Measurements from ENCODE around the gene HIRA.

HIRA gene

DNA sequence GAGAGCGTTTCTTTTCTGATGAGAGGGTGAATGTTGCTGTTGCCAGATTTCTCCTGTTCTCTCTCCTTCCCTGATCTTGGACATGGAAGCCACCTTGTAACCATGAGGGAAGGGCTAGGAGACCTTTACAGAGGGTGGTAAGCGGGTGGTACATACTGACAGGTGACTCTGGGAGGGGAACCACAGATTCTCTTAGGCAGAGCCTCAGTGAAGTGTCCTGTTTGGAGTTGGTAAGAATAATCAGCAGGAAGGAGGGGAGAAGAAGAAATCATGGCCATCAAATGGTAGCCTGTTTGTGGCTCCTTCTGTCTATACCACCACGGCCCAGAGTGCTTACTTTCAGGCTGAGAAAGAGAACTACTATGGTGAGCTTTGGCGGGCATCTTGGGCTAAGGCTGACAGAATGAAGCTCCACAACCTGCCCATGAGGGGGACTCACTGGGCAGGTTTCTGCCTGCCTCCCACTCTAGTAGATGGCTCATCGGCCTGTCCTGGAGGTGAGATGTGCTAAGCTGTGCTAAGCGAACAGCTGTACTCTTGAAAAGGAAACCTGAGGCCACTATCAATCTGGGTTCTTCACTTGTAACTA, 84.8 kb downstream of the HIRA start:
- ATAC-seq (ENCODE audit: insufficient read depth, low read depth) = no peak
- H3K9me3 ChIP-seq (ENCODE audit: insufficient read depth, low read length, severe bottlenecking) = no peaks in the 10 kb centered on the region
- H3K27ac ChIP-seq (ENCODE audit: low read length) = no peak overlapping the region
- H3K36me3 ChIP-seq (ENCODE audit: insufficient read depth, low read length) = peaks cover 95% of the 10 kb centered on the region
- H3K9ac ChIP-seq (ENCODE audit: low read depth, low read length) = no peak overlapping the region
- no peaks in the 10 kb centered on the region for H3K27me3 ChIP-seq (ENCODE audit: insufficient read depth, low read length, poor library complexity)
- H3K4me2 ChIP-seq (ENCODE audit: insufficient read depth, low read length) = no peak overlapping the region
- TF ChIP-seq EZH2 (IDR thresholded peaks at IDR 0.05; ENCODE audit: borderline replicate concordance, low read depth, low read length, severe bottlenecking) = no peak
- TF ChIP-seq, protein P1, sequence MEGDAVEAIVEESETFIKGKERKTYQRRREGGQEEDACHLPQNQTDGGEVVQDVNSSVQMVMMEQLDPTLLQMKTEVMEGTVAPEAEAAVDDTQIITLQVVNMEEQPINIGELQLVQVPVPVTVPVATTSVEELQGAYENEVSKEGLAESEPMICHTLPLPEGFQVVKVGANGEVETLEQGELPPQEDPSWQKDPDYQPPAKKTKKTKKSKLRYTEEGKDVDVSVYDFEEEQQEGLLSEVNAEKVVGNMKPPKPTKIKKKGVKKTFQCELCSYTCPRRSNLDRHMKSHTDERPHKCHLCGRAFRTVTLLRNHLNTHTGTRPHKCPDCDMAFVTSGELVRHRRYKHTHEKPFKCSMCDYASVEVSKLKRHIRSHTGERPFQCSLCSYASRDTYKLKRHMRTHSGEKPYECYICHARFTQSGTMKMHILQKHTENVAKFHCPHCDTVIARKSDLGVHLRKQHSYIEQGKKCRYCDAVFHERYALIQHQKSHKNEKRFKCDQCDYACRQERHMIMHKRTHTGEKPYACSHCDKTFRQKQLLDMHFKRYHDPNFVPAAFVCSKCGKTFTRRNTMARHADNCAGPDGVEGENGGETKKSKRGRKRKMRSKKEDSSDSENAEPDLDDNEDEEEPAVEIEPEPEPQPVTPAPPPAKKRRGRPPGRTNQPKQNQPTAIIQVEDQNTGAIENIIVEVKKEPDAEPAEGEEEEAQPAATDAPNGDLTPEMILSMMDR (IDR thresholded peaks at IDR 0.05; ENCODE audit: borderline replicate concordance, extremely low read depth, low read length, poor library complexity, severe bottlenecking) = no peak
- DNase-seq = no peak
- H3K79me2 ChIP-seq (ENCODE audit: insufficient read depth, low read length) = 0 out of 2 replicates have a peak, but pooled peaks cover 2% of the 10 kb centered on the region
- no peaks in the 10 kb centered on the region for H3K4me1 ChIP-seq (ENCODE audit: insufficient read depth, low read length)
- H2AFZ ChIP-seq (ENCODE audit: low read depth, low read length) = no peak overlapping the region
- H3K4me3 ChIP-seq (ENCODE audit: low read depth in 1 of 2, low read length in 2 of 2) = no peak overlapping the region
- no peaks in the 10 kb centered on the region for H4K20me1 ChIP-seq (ENCODE audit: insufficient read depth, low read length)

DNA sequence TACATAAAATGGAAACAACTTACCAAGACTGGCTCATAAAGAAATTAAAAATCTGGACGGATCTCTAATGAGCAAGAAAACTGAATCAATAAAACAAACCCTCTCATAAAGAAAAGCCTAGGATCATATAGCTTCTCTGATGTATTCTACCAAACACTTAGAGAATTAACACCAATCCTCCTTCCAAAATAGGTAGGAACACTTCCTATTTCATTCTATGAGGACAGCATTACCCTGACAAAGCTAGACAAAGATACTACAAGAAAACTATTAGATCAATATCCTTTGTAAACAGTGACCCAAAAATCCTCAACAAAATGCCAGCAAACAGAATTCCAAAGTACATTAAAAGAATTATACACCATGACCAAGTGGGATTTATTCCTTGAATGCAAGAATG, 87.1 kb downstream of the HIRA start:
- Histone ChIP-seq H3K4me1 (ENCODE audit: insufficient read depth, low read length) (no peaks in the 10 kb centered on the region), H3K27ac (ENCODE audit: low read length) (no peak overlapping the region), H3K4me3 (ENCODE audit: low read depth in 1 of 2, low read length in 2 of 2) (no peak overlapping the region), H3K79me2 (ENCODE audit: insufficient read depth, low read length) (peaks cover 5% of the 10 kb centered on the region; the same call in 1 of the 2 replicates), H3K9me3 (ENCODE audit: insufficient read depth, low read length, severe bottlenecking) (no peaks in the 10 kb centered on the region), H3K4me2 (ENCODE audit: insufficient read depth, low read length) (no peak overlapping the region), H3K27me3 (ENCODE audit: insufficient read depth, low read length, poor library complexity) (no peaks in the 10 kb centered on the region), H3K9ac (ENCODE audit: low read depth, low read length) (no peak overlapping the region), H3K36me3 (ENCODE audit: insufficient read depth, low read length) (peaks cover 95% of the 10 kb centered on the region), H4K20me1 (ENCODE audit: insufficient read depth, low read length) (no peaks in the 10 kb centered on the region), H2AFZ (ENCODE audit: low read depth, low read length) (no peak overlapping the region)
- TF ChIP-seq, protein P1 (IDR thresholded peaks at IDR 0.05; ENCODE audit: borderline replicate concordance, extremely low read depth, low read length, poor library complexity, severe bottlenecking) = no peak
- no peak for TF ChIP-seq EZH2 (IDR thresholded peaks at IDR 0.05; ENCODE audit: borderline replicate concordance, low read depth, low read length, severe bottlenecking)
- DNase-seq = no peak
- ATAC-seq (ENCODE audit: insufficient read depth, low read depth) = no peak

DNA sequence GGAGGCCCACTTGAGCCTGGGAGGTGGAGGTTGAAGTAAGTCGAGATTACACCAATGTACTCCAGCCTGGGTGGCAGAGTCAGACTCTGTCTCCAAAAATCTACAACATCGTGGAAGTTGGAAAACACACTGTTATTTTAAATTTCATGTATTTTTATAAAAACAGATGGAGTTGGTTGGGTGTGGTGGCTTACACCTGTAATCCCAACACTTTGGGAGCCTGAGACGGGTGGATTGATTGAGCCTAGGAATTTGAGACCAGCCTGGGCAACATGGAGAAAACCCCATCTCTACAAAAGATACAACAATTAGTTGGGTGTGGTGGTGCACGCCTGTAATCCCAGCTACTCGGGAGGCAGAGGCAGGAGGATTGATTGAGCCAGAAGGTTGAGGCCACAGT, 88.1 kb downstream of the HIRA start:
- Histone ChIP-seq H3K9me3 (ENCODE audit: insufficient read depth, low read length, severe bottlenecking) (peaks cover 7% of the 10 kb centered on the region), H4K20me1 (ENCODE audit: insufficient read depth, low read length) (no peaks in the 10 kb centered on the region), H3K4me1 (ENCODE audit: insufficient read depth, low read length) (no peaks in the 10 kb centered on the region), H3K9ac (ENCODE audit: low read depth, low read length) (no peak overlapping the region), H2AFZ (ENCODE audit: low read depth, low read length) (no peak overlapping the region), H3K36me3 (ENCODE audit: insufficient read depth, low read length) (peaks cover 96% of the 10 kb centered on the region), H3K4me3 (ENCODE audit: low read depth in 1 of 2, low read length in 2 of 2) (no peak overlapping the region), H3K4me2 (ENCODE audit: insufficient read depth, low read length) (no peak overlapping the region), H3K79me2 (ENCODE audit: insufficient read depth, low read length) (peaks cover 5% of the 10 kb centered on the region; the same call in 1 of the 2 replicates), H3K27ac (ENCODE audit: low read length) (no peak overlapping the region), H3K27me3 (ENCODE audit: insufficient read depth, low read length, poor library complexity) (no peaks in the 10 kb centered on the region)
- ATAC-seq (ENCODE audit: insufficient read depth, low read depth) = no peak
- TF ChIP-seq EZH2 (IDR thresholded peaks at IDR 0.05; ENCODE audit: borderline replicate concordance, low read depth, low read length, severe bottlenecking) = no peak
- TF ChIP-seq, protein P1 (IDR thresholded peaks at IDR 0.05; ENCODE audit: borderline replicate concordance, extremely low read depth, low read length, poor library complexity, severe bottlenecking) = no peak
- DNase-seq = no peak

Measured in DND-41 (cell line).